Stimulated activated naive CD4-positive, alpha-beta T cell treated with Interleukin-2 at 50 U/mL for 16 hours (primary cell): Measurements from ENCODE around the gene MICU1.
A peak's percentile ranks its signal among the peaks of the same experiment; 100 is the strongest.
"Not testable (repeated sequence)": the region's sequence is repeated elsewhere in the genome, so short reads cannot be mapped to it uniquely, and the experiment has no call there.

Source experiments
- DNase-seq: peaks from one replicate; lab custom pipeline; 2025; lab: John Stamatoyannopoulos, UW

Gene MICU1

GRCh38 chr10:72625608-72626443 is at the start of gene MICU1:
Gene MICU1 (minus strand): TSS chr10:72626079. CDS start chr10:72566793, 59,286 bp downstream.
- DNase-seq: peak; percentile 94

- DNase-seq: not testable (repeated sequence)
Measured at GRCh38 chr10:72674174-72674573, 48.3 kb upstream of the MICU1 start.

GRCh38 chr10:72673280-72673679 is 47.4 kb upstream of the MICU1 start:
- no peak for DNase-seq

GRCh38 chr10:72667207-72667864 is 41.5 kb upstream of the MICU1 start:
- no peak for DNase-seq

GRCh38 chr10:72665925-72666324 is 40.0 kb upstream of the MICU1 start:
- DNase-seq: no peak

GRCh38 chr10:72663971-72664370 is 38.1 kb upstream of the MICU1 start:
- DNase-seq: no peak

GRCh38 chr10:72661431-72661830 is 35.6 kb upstream of the MICU1 start:
- DNase-seq: no peak

GRCh38 chr10:72660220-72660619 is 34.3 kb upstream of the MICU1 start:
- DNase-seq: no peak

- no peak for DNase-seq
Measured at GRCh38 chr10:72659694-72660093, 33.8 kb upstream of the MICU1 start.

- no peak for DNase-seq
Measured at GRCh38 chr10:72658696-72659400, 33.0 kb upstream of the MICU1 start.

- DNase-seq: no peak
Measured at GRCh38 chr10:72654720-72655119, 28.8 kb upstream of the MICU1 start.

- DNase-seq: no peak
Measured at GRCh38 chr10:72653383-72654096, 27.7 kb upstream of the MICU1 start.

GRCh38 chr10:72649291-72649690 is 23.4 kb upstream of the MICU1 start:
- no peak for DNase-seq

- DNase-seq: no peak
Measured at GRCh38 chr10:72648301-72648700, 22.4 kb upstream of the MICU1 start.

GRCh38 chr10:72646971-72647370 is 21.1 kb upstream of the MICU1 start:
- DNase-seq: not testable (repeated sequence)

- no peak for DNase-seq
Measured at GRCh38 chr10:72645263-72645858, 19.5 kb upstream of the MICU1 start.

GRCh38 chr10:72642318-72642717 is 16.4 kb upstream of the MICU1 start:
- DNase-seq: no peak

GRCh38 chr10:72639441-72639873 is 13.6 kb upstream of the MICU1 start:
- DNase-seq: no peak

- no peak for DNase-seq
Measured at GRCh38 chr10:72638586-72639440, 12.9 kb upstream of the MICU1 start.

- DNase-seq: peak; percentile 3
Measured at GRCh38 chr10:72637398-72637857, 11.5 kb upstream of the MICU1 start.

GRCh38 chr10:72630144-72630543 is 4.3 kb upstream of the MICU1 start:
- DNase-seq: no peak
